Spleen (tissue), 11 donors: ENCODE measurements around the gene STS. TPM values are rescaled to one million over a fixed set of nuclear protein-coding genes. Genes with fewer than 3 reads are reported as not detected.

Source experiments
- DNase-seq: peaks from one replicate; pipeline ENCODE4 v3.0.0-alpha.2; 2020
- H3K27ac ChIP-seq, 8 donors: fragments of 200-600 bp; sonication (generic) in 7 of 8; 1 replicate in 4 of 8; 2 replicates in 4 of 8; pipeline versions ENCODE4 v1.5.0 to v1.8.0; 2016 to 2021; ENCODE audit warnings: inconsistent platforms in 4 of 8, mild to moderate bottlenecking in 4 of 8, moderate library complexity in 1 of 8
- H3K27me3 ChIP-seq, 7 donors: fragments of 200-600 bp; sonication (generic) in 6 of 7; replicated peaks in 1 of 7; 1 replicate in 4 of 7; 2 replicates in 3 of 7; pipeline versions ENCODE4 v1.5.0 to v1.8.0; 2016 to 2021; ENCODE audit warnings: inconsistent platforms in 3 of 7, mild to moderate bottlenecking in 1 of 7
- H3K36me3 ChIP-seq, 6 donors: fragments of 200-600 bp; sonication (generic) in 5 of 6; 1 replicate in 4 of 6; 2 replicates in 2 of 6; pipeline versions ENCODE4 v1.5.0 to v1.8.0; 2016 to 2021; ENCODE audit warnings: inconsistent platforms in 2 of 6
- H3K4me1 ChIP-seq, 6 donors: fragments of 200-600 bp; sonication (generic) in 5 of 6; 1 replicate in 3 of 6; 2 replicates in 3 of 6; pipeline versions ENCODE4 v1.5.0 to v1.8.0; 2016 to 2021; ENCODE audit warnings: inconsistent platforms in 3 of 6
- H3K4me3 ChIP-seq, 8 donors: fragments of 200-600 bp; sonication (generic) in 7 of 8; 1 replicate in 4 of 8; 2 replicates in 4 of 8; pipeline versions ENCODE4 v1.5.0 to v1.8.0; 2016 to 2021; ENCODE audit warnings: inconsistent platforms in 4 of 8, mild to moderate bottlenecking in 4 of 8, moderate library complexity in 2 of 8
- H3K9me3 ChIP-seq, 8 donors: fragments of 200-600 bp; sonication (generic) in 7 of 8; 1 replicate in 4 of 8; 2 replicates in 4 of 8; pipeline versions ENCODE4 v1.5.0 to v1.8.0; 2016 to 2021; ENCODE audit warnings: inconsistent platforms in 4 of 8
- POLR2A ChIP-seq, 3 donors: fragments of 450-650 bp; IDR thresholded peaks; one replicate each; pipeline ENCODE4 v1.5.1; 2017; ENCODE audit warnings: antibody characterized with exemption in 3 of 3, mild to moderate bottlenecking in 1 of 3
- POLR2AphosphoS5 ChIP-seq, 3 donors: sonication (generic); formaldehyde crosslinking; IDR thresholded peaks; one replicate each; pipeline ENCODE4 v1.5.1; 2017; ENCODE audit warnings: antibody characterized with exemption in 3 of 3
- WGBS, 5 donors: extraction: QIAGEN DNeasy Blood & Tissue Kit in 3 of 5; methylation state at CpG; one replicate each; pipeline versions ENCODE4 v1.1.5 to v1.1.7; 2013 to 2018; 5-methylcytosine and 5-hydroxymethylcytosine counted together
- intact Hi-C: fragments of 100-400 bp; cut with DNase I; formaldehyde crosslinking; loops from one replicate; pipeline ENCODE4 v1.15.0; 2023; ENCODE audit warnings: low total_unique reads
- microRNA-seq, 3 donors: library from miRNA; unstranded; fragments of <30 nt; microRNA quantifications; one replicate each; pipeline versions ENCODE4 to v1.1.0, GENCODE V29; 2019 to 2020
- polyA plus RNA-seq, 3 donors: library from polyadenylated mRNA; stranded (reverse); fragments of 200-250 nt; gene quantifications; one replicate each; pipeline ENCODE4 v1.2.1, GENCODE V29; 2013
- small RNA-seq, 4 donors: library from RNA; depleted of rRNA; stranded (forward); fragments of <200 nt; gene quantifications; one replicate each; pipeline ENCODE3, GENCODE V24; 2016
- total RNA-seq, 7 donors: library from RNA; depleted of rRNA in 3 of 7; stranded (reverse); fragments of >200 nt in 3 of 7; fragmentation: NEBNext Ultra II Directional in 4 of 7; extraction: Animal tissue kit (Norgen Biotek cat#: 25700) in 4 of 7; gene quantifications; one replicate each; pipeline versions ENCODE4 v1.1.0 to v1.2.1, GENCODE V29; 2016 to 2021
- TF ChIP-seq, protein P1 (sequence below), 11 experiments: fragments of 200-600 bp in 7 of 11; fragments of 450-650 bp in 4 of 11; sonication (generic) in 4 of 11; IDR thresholded peaks in 8 of 11; conservative IDR thresholded peaks in 3 of 11; 1 replicate in 7 of 11; 2 replicates in 4 of 11; pipeline versions ENCODE4 v1.4.0 to v1.8.0; 2016 to 2021; ENCODE audit warnings: antibody characterized with exemption in 11 of 11, inconsistent platforms in 4 of 11, mild to moderate bottlenecking in 1 of 11
- donor health status: healthy with polysubstance abuse.
- donor health status: DM: no; HTN: no; CAD: no; lungs with moderate emphysema.
- donor health status: DM: no; HTN: no; CAD: no.
- donor health status: Bipolar disorder and iron deficiency.
- donor health status: healthy.
- donor health status: DM: no; HTN: no; CAD: no.
- donor health status: DM: yes; HTN: yes; CAD: no.

STS gene
- total and polyA plus RNA-seq, 10 donors: 1.3 to 11.9 (median 7.4) TPM

DNA sequence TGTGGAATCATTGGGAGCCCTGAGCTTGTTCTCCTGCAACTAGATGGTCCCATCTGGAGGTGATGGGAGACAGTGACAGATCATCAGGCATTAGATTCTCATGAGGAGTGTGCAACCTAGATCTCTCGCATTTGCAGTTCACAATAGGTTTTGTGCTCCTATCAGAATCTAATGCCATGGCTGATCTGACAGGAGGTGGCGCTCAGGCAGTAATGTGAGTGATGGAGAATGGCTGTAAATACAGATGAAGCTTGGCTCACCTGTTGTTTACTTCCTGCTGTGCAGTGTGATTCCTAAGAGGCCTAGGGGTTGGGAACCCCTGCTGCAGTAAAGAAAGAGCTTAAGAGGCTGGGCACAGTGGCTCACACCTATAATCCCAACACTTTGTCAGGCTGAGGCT is 42.6 kb downstream of the STS start:
- H3K4me3 ChIP-seq: no peak overlapping the region
- WGBS, 5 donors: 92 to 100% (median 100%) methylated on average over 1 to 2 of the region's 2 CpGs
- no peaks in the 10 kb centered on the region for H3K9me3 ChIP-seq
- H3K27ac ChIP-seq: no peak overlapping the region
- no peak for DNase-seq
- H3K27me3 ChIP-seq: no peaks in the 10 kb centered on the region
- H3K4me1 ChIP-seq: no peaks in the 10 kb centered on the region
- intact Hi-C loops: no loop called here
- no peak for TF ChIP-seq POLR2AphosphoS5 (IDR thresholded peaks at IDR 0.05)
- TF ChIP-seq, protein P1, sequence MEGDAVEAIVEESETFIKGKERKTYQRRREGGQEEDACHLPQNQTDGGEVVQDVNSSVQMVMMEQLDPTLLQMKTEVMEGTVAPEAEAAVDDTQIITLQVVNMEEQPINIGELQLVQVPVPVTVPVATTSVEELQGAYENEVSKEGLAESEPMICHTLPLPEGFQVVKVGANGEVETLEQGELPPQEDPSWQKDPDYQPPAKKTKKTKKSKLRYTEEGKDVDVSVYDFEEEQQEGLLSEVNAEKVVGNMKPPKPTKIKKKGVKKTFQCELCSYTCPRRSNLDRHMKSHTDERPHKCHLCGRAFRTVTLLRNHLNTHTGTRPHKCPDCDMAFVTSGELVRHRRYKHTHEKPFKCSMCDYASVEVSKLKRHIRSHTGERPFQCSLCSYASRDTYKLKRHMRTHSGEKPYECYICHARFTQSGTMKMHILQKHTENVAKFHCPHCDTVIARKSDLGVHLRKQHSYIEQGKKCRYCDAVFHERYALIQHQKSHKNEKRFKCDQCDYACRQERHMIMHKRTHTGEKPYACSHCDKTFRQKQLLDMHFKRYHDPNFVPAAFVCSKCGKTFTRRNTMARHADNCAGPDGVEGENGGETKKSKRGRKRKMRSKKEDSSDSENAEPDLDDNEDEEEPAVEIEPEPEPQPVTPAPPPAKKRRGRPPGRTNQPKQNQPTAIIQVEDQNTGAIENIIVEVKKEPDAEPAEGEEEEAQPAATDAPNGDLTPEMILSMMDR (IDR thresholded peaks at IDR 0.05 in 8 of 11, conservative IDR thresholded peaks at IDR 0.05 in 3 of 11): no peak
- TF ChIP-seq POLR2A (IDR thresholded peaks at IDR 0.05): no peak
- H3K36me3 ChIP-seq: no peaks in the 10 kb centered on the region

DNA sequence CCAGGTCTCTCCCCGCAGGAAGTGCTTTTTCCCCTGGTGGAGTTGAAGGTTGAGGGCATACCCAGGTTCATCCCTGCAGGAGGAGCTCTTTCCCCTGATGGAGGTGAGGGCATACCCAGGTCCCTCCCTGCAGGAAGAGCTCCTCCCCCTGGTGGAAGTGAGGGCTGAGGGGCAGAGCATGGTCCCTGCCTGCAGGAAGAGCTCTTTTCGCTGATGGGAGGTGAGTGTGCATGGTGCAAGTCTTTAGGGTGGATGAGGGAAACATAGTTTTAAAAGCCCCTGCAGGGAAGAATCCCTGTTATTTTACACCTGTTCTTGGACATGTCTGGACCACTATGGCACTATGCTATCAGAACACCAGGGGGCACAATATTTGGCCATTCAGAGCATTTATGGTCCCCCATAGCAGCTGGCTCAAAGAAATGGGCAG is 44.2 kb downstream of the STS start:
- DNase-seq: no peak
- intact Hi-C loops: no loop called here
- Histone ChIP-seq H3K4me3 (no peak overlapping the region), H3K4me1 (no peaks in the 10 kb centered on the region), H3K27ac (no peak overlapping the region), H3K36me3 (no peaks in the 10 kb centered on the region), H3K9me3 (no peaks in the 10 kb centered on the region), H3K27me3 (no peaks in the 10 kb centered on the region)
- 40 to 91% (median 79%) methylated on average over 1 to 2 of the region's 2 CpGs for WGBS, 5 donors
- TF ChIP-seq POLR2AphosphoS5 (IDR thresholded peaks at IDR 0.05) (no peak), POLR2A (IDR thresholded peaks at IDR 0.05) (no peak)
- TF ChIP-seq, protein P1 (IDR thresholded peaks at IDR 0.05 in 8 of 11, conservative IDR thresholded peaks at IDR 0.05 in 3 of 11): no peak

DNA sequence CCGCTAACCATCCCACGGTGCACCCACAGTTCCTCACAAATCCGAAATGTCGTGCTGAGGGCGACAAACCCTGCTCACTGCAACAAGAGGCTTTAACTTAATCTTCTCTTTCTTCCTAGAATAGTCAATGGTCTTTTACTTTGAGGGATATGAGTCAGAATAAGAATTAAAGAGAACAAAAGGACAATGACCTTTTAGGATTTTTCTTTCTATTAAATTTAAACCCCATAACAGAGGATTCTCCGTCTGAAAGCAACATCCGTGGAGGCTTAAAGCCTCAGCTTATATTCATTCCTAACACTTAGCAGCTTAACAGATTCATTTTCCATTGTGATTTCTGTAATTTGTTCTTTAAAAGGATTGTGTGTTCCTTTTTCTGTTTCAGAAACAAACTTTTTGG is 45.4 kb downstream of the STS start:
- 91 to 97% (median 95%) methylated on average over 7 of the region's 7 CpGs for WGBS, 5 donors
- Histone ChIP-seq H3K27ac (no peak overlapping the region), H3K4me3 (no peak overlapping the region), H3K9me3 (no peaks in the 10 kb centered on the region), H3K36me3 (no peaks in the 10 kb centered on the region), H3K27me3 (no peaks in the 10 kb centered on the region), H3K4me1 (no peaks in the 10 kb centered on the region)
- DNase-seq: no peak
- intact Hi-C loops: no loop called here
- TF ChIP-seq POLR2A (IDR thresholded peaks at IDR 0.05): no peak
- TF ChIP-seq, protein P1 (IDR thresholded peaks at IDR 0.05 in 8 of 11, conservative IDR thresholded peaks at IDR 0.05 in 3 of 11): no peak
- TF ChIP-seq POLR2AphosphoS5 (IDR thresholded peaks at IDR 0.05): no peak

DNA sequence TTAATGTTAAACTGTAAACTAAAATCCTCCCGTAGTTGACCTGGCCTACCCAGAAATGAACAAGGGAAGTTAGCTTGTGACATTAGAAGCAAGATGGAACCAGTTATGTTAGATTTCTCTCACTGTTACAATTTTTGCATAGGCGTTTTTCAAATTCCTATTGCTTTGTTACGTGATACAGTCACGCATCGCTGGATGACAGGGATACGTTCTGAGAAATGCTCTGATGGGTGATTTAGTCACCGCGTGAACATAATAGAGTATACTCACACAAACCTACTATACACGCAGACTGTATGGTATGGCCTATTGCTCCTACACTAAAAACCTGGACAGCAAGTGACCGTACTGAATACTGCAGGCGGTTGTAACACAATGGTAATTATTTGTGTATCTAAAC is 47.1 kb downstream of the STS start:
- no peak for DNase-seq
- no peak overlapping the region for H3K4me3 ChIP-seq
- no peaks in the 10 kb centered on the region for H3K4me1 ChIP-seq
- H3K27ac ChIP-seq: no peak overlapping the region
- no peaks in the 10 kb centered on the region for H3K27me3 ChIP-seq
- TF ChIP-seq POLR2AphosphoS5 (IDR thresholded peaks at IDR 0.05): no peak
- TF ChIP-seq, protein P1 (IDR thresholded peaks at IDR 0.05 in 8 of 11, conservative IDR thresholded peaks at IDR 0.05 in 3 of 11): no peak
- H3K36me3 ChIP-seq: no peaks in the 10 kb centered on the region
- H3K9me3 ChIP-seq: no peaks in the 10 kb centered on the region
- 94 to 97% (median 97%) methylated on average over 11 of the region's 11 CpGs for WGBS, 5 donors
- intact Hi-C loops: no loop called here

Small RNA genes within 50 kb of the gene (microRNA-seq; reads per million reads assigned to microRNA genes)
- gene MIR4767: 2.1 to 4.0 (median 2.5) reads per million in 3 donors

Small RNA genes within 50 kb of the gene (small RNA-seq; reads per million reads assigned to genes)
- gene MIR4767: 0 to 0.08 (median 0.06) reads per million in 4 donors

Other genes with a start within 250 kb of the STS start
- gene PUDP, start 441 bp downstream of the STS start, total RNA-seq: 10 to 100 TPM; 19.6 to 27.2 (median 22.0) TPM
- gene PUDP, start 441 bp downstream of the STS start, polyA plus RNA-seq: 10 to 100 TPM in 1 of 3 donors, 1 to 10 TPM in 2; 9.2 to 11.9 (median 9.4) TPM